Right lobe of liver (tissue), 6 donors: Measurements from ENCODE around the gene PDE4C. TPM values are rescaled to one million over a fixed set of nuclear protein-coding genes. Genes with fewer than 3 reads are reported as not detected.

Source experiments
- ATAC-seq, 4 donors: fragments of 200-7000 bp; cut with Tn5 transposase; one replicate each; pipeline ENCODE4 v1.9.1; 2020; ENCODE audit warnings: mild to moderate bottlenecking in 4 of 4, moderate library complexity in 4 of 4
- DNase-seq, 3 donors: peaks; one replicate each; pipeline ENCODE4 v3.0.0-alpha.2; 2020
- H3K27ac ChIP-seq, 3 donors: fragments of 200-600 bp; one replicate each; pipeline ENCODE4 v1.8.0; 2022
- H3K27me3 ChIP-seq, 2 donors: fragments of 200-600 bp; one replicate each; pipeline ENCODE4 v1.8.0; 2022
- H3K36me3 ChIP-seq, 4 donors: fragments of 200-600 bp; sonication (generic) in 1 of 4; one replicate each; pipeline versions ENCODE4 v1.5.1 to v1.8.0; 2017 to 2022; ENCODE audit warnings: control low read depth in 1 of 4
- H3K4me1 ChIP-seq, 4 donors: fragments of 200-600 bp; sonication (generic) in 1 of 4; one replicate each; pipeline versions ENCODE4 v1.5.1 to v1.8.0; 2017 to 2022; ENCODE audit warnings: control low read depth in 1 of 4
- H3K4me3 ChIP-seq, 3 donors: fragments of 200-600 bp; one replicate each; pipeline ENCODE4 v1.8.0; 2022
- H3K9me3 ChIP-seq, 4 donors: fragments of 200-600 bp; sonication (generic) in 1 of 4; one replicate each; pipeline versions ENCODE4 v1.5.1 to v1.8.0; 2017 to 2022; ENCODE audit warnings: control low read depth in 1 of 4
- CTCF ChIP-seq, 4 donors: fragments of 200-600 bp in 3 of 4; fragments of 450-650 bp in 1 of 4; IDR thresholded peaks; one replicate each; pipeline versions ENCODE4 v1.5.1 to v1.8.0; 2016 to 2022; ENCODE audit warnings: antibody characterized with exemption in 4 of 4, mild to moderate bottlenecking in 2 of 4
- POLR2A ChIP-seq: fragments of 450-650 bp; IDR thresholded peaks from one replicate; pipeline ENCODE4 v1.6.1; 2017; ENCODE audit warnings: antibody characterized with exemption, mild to moderate bottlenecking
- WGBS: methylation state at CpG from one replicate; pipeline ENCODE4 v1.1.6; 2018; ENCODE audit warnings: low coverage, low lambda C conversion rate; ENCODE audit not compliant: insufficient coverage; ENCODE audit errors: missing lambda C conversion rate; 5-methylcytosine and 5-hydroxymethylcytosine counted together
- intact Hi-C, 2 donors: fragments of 100-400 bp; cut with DNase I; formaldehyde crosslinking; loops; one replicate each; pipeline versions ENCODE4 v1.11.2 to v1.14.1; 2022
- total RNA-seq, 6 experiments: library from RNA; depleted of rRNA in 2 of 6; stranded (reverse); fragments of >200 nt in 2 of 6; fragmentation: NEBNext Ultra II Directional in 3 of 6; extraction: Animal tissue kit (Norgen Biotek cat#: 25700) in 3 of 6; gene quantifications; one replicate each; pipeline versions ENCODE4 v1.1.0 to v1.2.4, GENCODE V29; 2016 to 2023
- donor health status: DM: no; HTN: yes; CAD: no.
- donor health status: DM: no; HTN: no; CAD: no.
- donor health status: DM: no; HTN: no; CAD: no.
- donor health status: DM: no; HTN: yes; CAD: no.
- donor health status: DM: no; HTN: yes; CAD: no.

The PDE4C gene
- total RNA-seq, 6 experiments from 2014 or later: 0.25 to 1.1 (median 0.57) TPM

DNA sequence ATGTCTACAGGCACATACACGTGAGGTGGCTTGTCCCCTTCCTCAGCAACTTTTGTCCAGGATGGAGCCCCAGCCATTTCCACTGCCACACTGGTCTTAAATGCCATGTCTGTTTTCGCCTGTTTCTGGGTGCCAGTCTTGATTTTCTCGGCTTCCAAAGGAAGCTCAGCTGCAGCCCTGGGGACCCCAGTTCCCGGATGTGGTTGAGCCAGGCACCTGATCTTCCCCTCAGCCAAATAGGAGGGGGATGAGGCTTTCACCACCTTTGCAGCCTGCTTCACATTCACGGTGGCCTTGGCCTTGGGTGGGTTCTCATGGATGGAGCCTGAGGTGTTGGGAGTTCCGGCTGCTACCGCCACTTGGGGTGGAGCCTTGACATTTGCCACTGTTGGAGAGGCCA, 39.3 kb upstream of the PDE4C start:
- Histone ChIP-seq H3K4me1 (no peaks in the 10 kb centered on the region), H3K36me3 (peaks cover 0 to 12% (median 0%) of the 10 kb centered on the region in 4 donors), H3K27me3 (no peaks in the 10 kb centered on the region), H3K4me3 (no peak overlapping the region), H3K9me3 (no peaks in the 10 kb centered on the region), H3K27ac (no peak overlapping the region)
- intact Hi-C loops: no loop called here
- no CpG with 5 or more reads among the region's 7 CpGs for WGBS
- ATAC-seq: no peak
- DNase-seq: no peak
- TF ChIP-seq CTCF (IDR thresholded peaks at IDR 0.05): no peak
- TF ChIP-seq POLR2A: no peak

DNA sequence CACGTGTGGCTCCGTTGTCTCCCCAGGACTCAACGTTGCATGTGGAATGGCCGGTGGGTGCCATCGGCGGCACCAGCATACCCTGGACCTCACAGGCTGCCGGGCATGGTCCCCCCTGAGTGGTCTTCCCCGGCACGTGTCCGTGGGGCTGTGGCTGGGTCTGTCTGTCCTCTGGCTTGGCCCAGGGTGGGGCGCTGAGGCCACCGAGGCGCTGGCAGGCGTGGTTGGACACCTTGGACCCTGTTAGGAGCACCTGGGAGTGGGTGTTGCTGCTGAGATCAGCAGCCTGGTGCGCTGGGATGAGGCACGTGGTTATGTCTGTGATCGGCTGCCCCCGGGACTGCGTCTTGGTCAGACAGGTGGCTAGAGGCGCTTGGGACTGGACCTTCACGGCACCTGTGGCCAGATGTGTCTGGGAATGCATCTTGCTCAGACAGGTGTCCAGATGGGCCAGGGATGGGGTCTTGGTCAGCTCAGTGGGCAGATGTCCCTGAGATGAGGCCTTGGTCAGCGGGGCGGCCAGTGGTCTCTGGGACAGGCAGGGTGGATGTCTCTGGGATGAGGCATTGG, 38.8 kb upstream of the PDE4C start:
- 90% methylated on average over 2 of the region's 23 CpGs for WGBS
- ATAC-seq: no peak
- H3K36me3 ChIP-seq: peaks cover 0 to 12% (median 0%) of the 10 kb centered on the region in 4 donors

DNA sequence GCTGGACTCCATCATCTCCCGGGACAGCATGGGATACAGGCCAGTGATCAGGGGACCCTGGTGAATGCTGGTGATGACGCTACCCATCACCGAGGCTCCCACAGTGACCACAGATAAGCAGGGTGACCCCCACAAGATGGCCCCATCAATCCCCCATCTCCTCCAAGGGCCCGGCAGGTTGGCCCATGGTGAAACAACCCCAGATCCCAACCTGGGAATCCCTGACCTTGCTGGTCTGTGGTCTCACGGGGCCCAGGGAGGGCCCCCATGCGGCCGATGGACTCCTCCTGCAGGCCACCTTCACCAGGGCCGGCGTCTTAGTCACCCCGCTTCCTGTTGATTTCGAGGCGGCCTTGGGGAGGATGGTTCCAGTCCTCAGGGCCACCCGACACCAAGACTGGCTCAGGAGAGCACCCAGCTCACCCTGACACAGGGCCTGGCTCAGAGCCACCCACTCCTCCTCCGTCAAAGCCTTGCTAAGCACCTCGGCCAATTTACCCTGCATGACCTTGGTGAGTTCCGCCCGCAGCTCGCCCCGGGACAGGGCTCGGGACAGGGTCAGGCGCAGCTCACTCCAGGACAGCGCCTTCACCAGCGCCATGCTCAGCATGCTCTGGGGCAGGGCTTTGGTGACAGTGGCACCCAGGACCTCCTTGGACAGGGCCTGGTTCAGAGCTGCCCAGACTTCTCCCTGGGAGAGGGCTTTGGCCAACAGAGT, 38.1 kb upstream of the PDE4C start:
- Histone ChIP-seq H3K4me1 (no peaks in the 10 kb centered on the region), H3K9me3 (no peaks in the 10 kb centered on the region), H3K36me3 (peaks cover 0 to 12% (median 0%) of the 10 kb centered on the region in 4 donors), H3K27me3 (no peaks in the 10 kb centered on the region), H3K4me3 (no peak overlapping the region), H3K27ac (no peak overlapping the region)
- ATAC-seq (no peak), DNase-seq (no peak)
- TF ChIP-seq POLR2A (no peak), CTCF (IDR thresholded peaks at IDR 0.05) (no peak)
- intact Hi-C loops: no loop called here
- no CpG with 5 or more reads among the region's 23 CpGs for WGBS

More for the DNA sequence above, 38.8 kb upstream of the PDE4C start:
- TF ChIP-seq CTCF (IDR thresholded peaks at IDR 0.05): no peak
- TF ChIP-seq POLR2A: no peak
- intact Hi-C loops: no loop called here
- Histone ChIP-seq H3K27me3 (no peaks in the 10 kb centered on the region), H3K9me3 (no peaks in the 10 kb centered on the region), H3K4me1 (no peaks in the 10 kb centered on the region), H3K27ac (no peak overlapping the region), H3K4me3 (no peak overlapping the region)
- DNase-seq: no peak

GRCh38 chr19:18263324-18264136, 37.3 kb upstream of the PDE4C start:
- Histone ChIP-seq H3K9me3 (no peaks in the 10 kb centered on the region), H3K36me3 (peaks cover 0 to 12% (median 0%) of the 10 kb centered on the region in 4 donors), H3K27ac (no peak overlapping the region), H3K4me1 (no peaks in the 10 kb centered on the region), H3K27me3 (no peaks in the 10 kb centered on the region), H3K4me3 (no peak overlapping the region)
- no peak for ATAC-seq
- intact Hi-C loops: no loop called here
- TF ChIP-seq CTCF (IDR thresholded peaks at IDR 0.05) (no peak), POLR2A (no peak)
- 100% methylated on average over 3 of the region's 16 CpGs for WGBS
- DNase-seq: no peak
